HFF-Myc (cell line): Measurements from ENCODE around the gene CYB5A.

Source experiments
- DNase-seq: peaks from one replicate; pipeline ENCODE4 v3.0.0-alpha.2; 2011; ENCODE audit warnings: low read depth; ENCODE audit errors: extremely low read depth
- H3K4me3 ChIP-seq: replicated peaks from 2 replicates; pipeline ENCODE4 v1.5.1; 2011; ENCODE audit warnings: low read depth, mild to moderate bottlenecking, control low read depth, low read length
- TF ChIP-seq, protein P1 (sequence below): IDR thresholded peaks from 2 replicates; pipeline ENCODE4 v1.5.1; 2012; ENCODE audit warnings: mild to moderate bottlenecking, low read depth, low read length, control low read depth; ENCODE audit errors: missing control alignments

Gene CYB5A

DNA sequence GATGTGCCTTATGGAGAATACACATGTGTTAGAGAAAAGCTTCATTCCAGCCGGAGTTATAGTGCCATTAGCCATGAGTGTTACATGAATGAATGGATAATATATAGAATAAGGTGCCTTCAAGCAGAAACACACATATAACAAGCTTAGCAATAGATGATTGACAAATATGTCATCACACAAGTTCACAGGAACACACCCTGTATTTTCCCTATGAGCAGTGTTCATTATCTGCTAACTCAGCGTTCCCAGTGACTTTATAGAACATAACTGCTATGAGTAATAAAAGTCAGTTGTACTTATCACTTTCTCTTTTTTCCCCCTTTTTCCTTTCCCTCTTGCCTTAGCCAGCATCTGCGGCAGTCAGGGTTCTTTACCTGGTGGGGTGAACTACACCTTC lies 78.3 kb downstream of the CYB5A start:
- H3K4me3 ChIP-seq: no peak overlapping the region
- no peak for DNase-seq
- TF ChIP-seq, protein P1, sequence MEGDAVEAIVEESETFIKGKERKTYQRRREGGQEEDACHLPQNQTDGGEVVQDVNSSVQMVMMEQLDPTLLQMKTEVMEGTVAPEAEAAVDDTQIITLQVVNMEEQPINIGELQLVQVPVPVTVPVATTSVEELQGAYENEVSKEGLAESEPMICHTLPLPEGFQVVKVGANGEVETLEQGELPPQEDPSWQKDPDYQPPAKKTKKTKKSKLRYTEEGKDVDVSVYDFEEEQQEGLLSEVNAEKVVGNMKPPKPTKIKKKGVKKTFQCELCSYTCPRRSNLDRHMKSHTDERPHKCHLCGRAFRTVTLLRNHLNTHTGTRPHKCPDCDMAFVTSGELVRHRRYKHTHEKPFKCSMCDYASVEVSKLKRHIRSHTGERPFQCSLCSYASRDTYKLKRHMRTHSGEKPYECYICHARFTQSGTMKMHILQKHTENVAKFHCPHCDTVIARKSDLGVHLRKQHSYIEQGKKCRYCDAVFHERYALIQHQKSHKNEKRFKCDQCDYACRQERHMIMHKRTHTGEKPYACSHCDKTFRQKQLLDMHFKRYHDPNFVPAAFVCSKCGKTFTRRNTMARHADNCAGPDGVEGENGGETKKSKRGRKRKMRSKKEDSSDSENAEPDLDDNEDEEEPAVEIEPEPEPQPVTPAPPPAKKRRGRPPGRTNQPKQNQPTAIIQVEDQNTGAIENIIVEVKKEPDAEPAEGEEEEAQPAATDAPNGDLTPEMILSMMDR: no peak

DNA sequence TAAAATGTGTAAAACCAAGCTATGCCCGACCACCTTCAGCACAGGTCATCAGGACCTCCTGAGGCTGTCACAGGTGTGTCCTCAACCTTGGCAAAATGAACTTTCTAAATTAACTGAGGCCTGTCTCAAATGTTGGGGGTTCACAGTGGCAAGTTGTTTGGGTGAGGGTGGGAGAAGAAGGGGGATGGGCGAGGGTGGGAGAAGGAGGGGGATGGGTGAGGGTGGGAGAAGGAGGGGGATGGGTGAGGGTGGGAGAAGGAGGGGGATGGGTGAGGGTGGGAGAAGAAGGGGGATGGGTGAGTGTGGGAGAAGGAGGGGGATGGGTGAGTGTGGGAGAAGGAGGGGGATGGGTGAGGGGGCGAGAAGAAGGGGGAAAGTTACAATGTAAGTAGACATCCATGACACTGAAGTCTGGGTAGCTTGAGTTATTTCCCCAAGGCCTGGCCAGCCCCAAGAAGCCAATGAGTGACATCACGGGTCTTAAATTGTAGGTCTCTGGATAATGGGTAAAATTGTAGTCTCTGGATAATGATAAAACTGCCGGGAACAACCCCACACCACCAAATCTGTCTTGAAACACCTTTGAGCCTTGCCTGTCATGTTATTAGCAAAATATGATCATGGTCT lies 87.1 kb downstream of the CYB5A start:
- no peak overlapping the region for H3K4me3 ChIP-seq
- TF ChIP-seq, protein P1: no peak
- DNase-seq: no peak

DNA sequence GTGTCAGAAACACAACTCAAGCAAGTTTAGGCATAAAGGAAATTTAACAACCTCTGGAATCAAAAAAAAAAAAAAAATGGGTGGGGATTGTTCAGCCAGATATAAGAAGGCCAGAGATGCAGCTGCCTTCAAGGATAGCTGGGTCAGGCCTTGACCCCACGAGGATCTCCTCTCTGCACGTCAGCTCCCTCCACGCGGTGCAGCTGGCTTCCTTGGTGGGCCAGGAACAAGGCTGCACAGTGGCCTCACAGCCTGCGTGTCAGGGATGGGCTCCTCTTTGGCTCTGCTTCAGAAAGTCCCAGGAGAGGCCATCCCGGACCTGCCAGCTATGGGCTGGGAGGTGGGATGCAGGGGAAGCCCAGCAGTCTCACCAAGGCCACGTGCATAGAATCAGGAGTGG lies 88.0 kb downstream of the CYB5A start:
- no peak overlapping the region for H3K4me3 ChIP-seq
- TF ChIP-seq, protein P1: no peak
- no peak for DNase-seq
